Thymus (tissue), 11 donors: ENCODE data around the gene CABLES1. TPM values are rescaled to one million over a fixed set of nuclear protein-coding genes. Genes with fewer than 3 reads are reported as not detected.

Experiments
- DNase-seq, 9 donors: peaks; one replicate each; pipeline ENCODE4 v3.0.0-alpha.2; 2013; ENCODE audit warnings: low spot score in 9 of 9, low read depth in 6 of 9, missing footprints in 1 of 9
- H3K27ac ChIP-seq, 2 donors: one replicate each; pipeline ENCODE4 v1.5.1; 2013; ENCODE audit warnings: control low read depth in 1 of 2, low read depth in 1 of 2, low read length in 1 of 2, mild to moderate bottlenecking in 1 of 2, moderate library complexity in 1 of 2
- H3K27me3 ChIP-seq, 2 donors: one replicate each; pipeline ENCODE4 v1.5.1; 2013; ENCODE audit warnings: low read length in 1 of 2; ENCODE audit not compliant: control insufficient read depth in 2 of 2, insufficient read depth in 1 of 2
- H3K36me3 ChIP-seq, 2 donors: one replicate each; pipeline ENCODE4 v1.5.1; 2013; ENCODE audit warnings: low read length in 1 of 2, mild to moderate bottlenecking in 1 of 2, moderate library complexity in 1 of 2; ENCODE audit not compliant: control insufficient read depth in 2 of 2, insufficient read depth in 2 of 2
- H3K4me1 ChIP-seq, 2 donors: one replicate each; pipeline ENCODE4 v1.5.1; 2013; ENCODE audit warnings: low read length in 2 of 2; ENCODE audit not compliant: control insufficient read depth in 2 of 2, insufficient read depth in 2 of 2
- H3K4me3 ChIP-seq, 2 donors: one replicate each; pipeline ENCODE4 v1.5.1; 2013; ENCODE audit warnings: low read length in 2 of 2, control low read depth in 1 of 2, mild to moderate bottlenecking in 1 of 2
- H3K9me3 ChIP-seq, 2 donors: one replicate each; pipeline ENCODE4 v1.5.1; 2013; ENCODE audit warnings: low read length in 1 of 2, mild to moderate bottlenecking in 1 of 2; ENCODE audit not compliant: control insufficient read depth in 2 of 2, insufficient read depth in 1 of 2
- WGBS: extraction: QIAGEN DNeasy Blood & Tissue Kit; methylation state at CpG from one replicate; pipeline ENCODE4 v1.1.7; 2013; 5-methylcytosine and 5-hydroxymethylcytosine counted together
- polyA plus RNA-seq: library from polyadenylated mRNA; stranded (reverse); fragments of 200-250 nt; gene quantifications from one replicate; pipeline ENCODE4 v1.2.3, GENCODE V29; 2013
- total RNA-seq: library from RNA; stranded (reverse); fragments of 120-200 nt; gene quantifications from one replicate; pipeline ENCODE4 v1.2.4, GENCODE V29; 2013
- donor health status: healthy.

CABLES1 gene
- total and polyA plus RNA-seq, 2 donors: 5.1 to 6.7 TPM

GRCh38 chr18:23250893-23251656, 115.8 kb downstream of the CABLES1 start:
- Histone ChIP-seq H3K27me3 (no peaks in the 10 kb centered on the region), H3K9me3 (no peaks in the 10 kb centered on the region), H3K27ac (no peak overlapping the region), H3K4me3 (no peak overlapping the region), H3K36me3 (peaks cover 0 to 3% of the 10 kb centered on the region in 2 donors), H3K4me1 (no peaks in the 10 kb centered on the region)
- WGBS: 86% methylated on average over 13 of the region's 13 CpGs
- DNase-seq: no peak

DNA sequence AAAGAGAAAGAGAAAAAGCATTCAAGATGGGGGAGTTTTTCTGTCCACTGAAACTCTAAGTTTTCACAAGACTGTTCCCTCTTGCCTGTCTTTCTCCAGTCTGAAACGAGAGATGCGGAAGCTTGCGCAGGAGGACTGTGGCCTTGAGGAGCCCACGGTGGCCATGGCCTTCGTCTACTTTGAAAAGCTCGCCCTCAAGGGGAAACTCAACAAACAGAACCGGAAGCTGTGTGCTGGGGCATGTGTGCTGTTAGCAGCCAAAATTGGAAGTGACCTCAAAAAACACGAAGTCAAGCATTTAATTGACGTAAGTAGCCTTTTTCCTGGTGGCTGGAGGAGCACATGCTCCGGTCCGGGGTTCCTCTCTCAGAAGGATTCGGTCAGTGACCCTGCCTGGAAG, 118.3 kb downstream of the CABLES1 start:
- no peak for DNase-seq
- Histone ChIP-seq H3K9me3 (peaks cover 0 to 4% of the 10 kb centered on the region in 2 donors), H3K4me3 (no peak overlapping the region), H3K36me3 (peaks cover 0 to 3% of the 10 kb centered on the region in 2 donors), H3K27ac (no peak overlapping the region), H3K4me1 (peaks cover 0 to 15% of the 10 kb centered on the region in 2 donors), H3K27me3 (no peaks in the 10 kb centered on the region)
- 97% methylated on average over 12 of the region's 12 CpGs for WGBS

DNA sequence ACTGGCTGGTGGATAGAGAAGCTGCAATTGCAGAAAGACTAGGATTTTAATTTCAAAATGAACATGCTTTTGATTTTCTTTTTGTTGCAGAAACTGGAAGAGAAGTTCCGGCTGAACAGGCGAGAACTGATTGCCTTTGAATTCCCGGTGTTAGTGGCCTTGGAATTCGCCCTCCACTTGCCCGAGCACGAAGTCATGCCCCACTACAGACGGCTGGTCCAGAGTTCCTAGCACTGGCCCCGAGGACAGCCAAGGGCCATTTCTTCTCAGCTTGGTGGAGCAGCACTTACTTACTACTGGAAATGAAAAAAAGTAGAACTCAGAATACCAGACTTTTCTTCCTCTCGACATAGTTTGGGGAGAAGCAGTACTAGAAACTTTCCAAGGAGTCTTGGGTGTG, 121.9 kb downstream of the CABLES1 start:
- Histone ChIP-seq H3K27me3 (no peaks in the 10 kb centered on the region), H3K4me3 (no peak overlapping the region), H3K9me3 (peaks cover 0 to 6% of the 10 kb centered on the region in 2 donors), H3K27ac (no peak overlapping the region), H3K36me3 (peaks cover 0 to 3% of the 10 kb centered on the region in 2 donors), H3K4me1 (peaks cover 21 to 41% of the 10 kb centered on the region in 2 donors)
- DNase-seq: no peak
- 97% methylated on average over 9 of the region's 9 CpGs for WGBS

DNA sequence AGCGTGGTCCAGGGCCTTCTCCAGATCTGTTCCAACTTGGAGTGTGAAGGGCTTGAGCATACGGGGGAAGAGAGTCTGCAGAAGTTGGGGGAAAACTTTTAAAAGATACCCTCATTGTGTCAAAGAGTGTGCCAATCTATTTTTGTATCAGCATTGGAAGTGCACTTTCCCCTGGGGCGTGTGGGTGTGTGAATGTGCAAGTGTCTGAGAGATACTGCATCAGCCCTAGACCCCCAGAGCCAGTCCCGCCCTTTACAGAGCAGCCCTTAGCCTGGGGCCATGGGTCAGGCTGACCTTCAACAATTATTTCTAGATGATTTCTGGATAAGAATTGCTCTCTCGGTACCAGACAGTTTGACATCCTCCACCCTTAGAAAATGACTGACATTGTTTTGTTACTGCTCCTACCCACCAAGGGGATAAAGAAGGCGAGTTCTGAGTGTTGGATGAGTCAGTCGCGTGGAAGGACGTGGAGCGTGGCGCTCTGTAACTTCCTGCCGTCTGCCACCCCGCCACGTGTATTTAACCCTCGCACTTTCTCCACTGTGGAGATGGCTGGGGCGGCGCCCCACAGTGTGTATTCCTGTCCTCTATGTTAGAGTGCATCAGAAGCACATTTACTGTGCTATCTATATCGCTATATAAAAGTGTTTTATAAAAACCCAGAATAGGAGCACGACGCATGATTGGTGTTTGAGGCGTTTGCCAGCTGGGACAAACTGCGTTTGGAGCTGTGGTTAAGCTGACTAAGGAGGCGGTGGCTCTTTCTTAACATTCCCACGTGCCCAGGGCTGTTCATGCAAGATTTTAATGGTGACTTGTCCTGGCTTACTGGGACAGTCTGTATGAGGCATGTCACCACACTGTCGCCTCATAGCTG, 122.6 kb downstream of the CABLES1 start:
- Histone ChIP-seq H3K9me3 (peaks cover 0 to 6% of the 10 kb centered on the region in 2 donors), H3K4me1 (peaks cover 21 to 41% of the 10 kb centered on the region in 2 donors), H3K27me3 (no peaks in the 10 kb centered on the region), H3K27ac (no peak overlapping the region), H3K4me3 (no peak overlapping the region), H3K36me3 (peaks cover 0 to 3% of the 10 kb centered on the region in 2 donors)
- 78% methylated on average over 25 of the region's 25 CpGs for WGBS
- peak in 1 of 9 donors; percentile 32 for DNase-seq

- H3K27ac ChIP-seq: no peak overlapping the region
- 71% methylated on average over 15 of the region's 15 CpGs for WGBS
Measured at GRCh38 chr18:23258566-23259469, 123.5 kb downstream of the CABLES1 start.

DNA sequence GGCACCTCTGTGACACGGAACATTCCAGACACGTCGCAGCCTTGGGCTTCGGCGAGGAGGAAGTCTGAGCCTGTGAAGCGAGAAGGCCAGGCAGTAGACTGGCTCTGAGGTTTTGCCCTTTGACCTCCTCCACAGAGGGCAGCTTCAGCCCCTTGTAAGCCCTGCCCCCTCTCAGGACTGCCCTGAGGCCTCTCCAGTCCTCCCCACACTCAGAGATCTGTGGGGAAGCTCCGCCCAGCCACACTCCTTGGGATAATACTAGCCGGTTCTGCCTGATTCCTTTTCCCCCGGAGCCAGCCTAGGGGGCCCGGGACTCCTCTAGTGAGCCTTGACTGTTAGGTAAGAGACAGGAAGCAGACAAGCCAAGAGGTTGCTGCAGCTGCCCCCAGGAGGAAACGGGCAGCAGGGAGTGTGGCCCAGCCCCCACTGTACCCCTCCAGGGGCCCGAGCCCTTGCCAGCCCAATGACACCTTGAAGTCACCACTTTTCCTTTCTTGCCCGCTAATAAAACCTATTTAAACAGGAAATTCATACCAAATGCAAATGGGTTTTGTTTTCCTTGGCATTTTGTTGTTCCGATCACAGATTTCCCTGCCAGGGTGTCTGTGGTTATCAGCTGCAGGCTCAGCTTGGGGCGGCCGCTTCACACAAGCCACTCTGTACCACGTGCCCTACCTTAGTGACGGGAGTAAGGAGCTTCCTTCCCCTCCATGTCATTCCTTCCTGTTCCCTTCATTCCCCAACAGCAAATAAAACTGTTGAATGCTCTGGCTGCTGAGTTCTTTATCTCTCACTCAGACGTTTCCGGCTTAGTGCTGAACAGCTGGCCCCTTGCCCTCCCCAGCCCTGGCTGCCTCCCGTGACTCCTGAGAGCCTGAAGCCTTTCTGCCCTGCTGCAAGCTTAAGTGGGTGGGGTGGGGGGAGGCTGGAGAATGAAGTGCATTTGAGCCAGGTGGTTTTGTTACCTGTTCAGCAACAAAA, 124.7 kb downstream of the CABLES1 start:
- Histone ChIP-seq H3K4me3 (peak overlapping the region; percentile 36 to 40), H3K27me3 (no peaks in the 10 kb centered on the region), H3K36me3 (no peaks in the 10 kb centered on the region), H3K9me3 (peaks cover 0 to 6% of the 10 kb centered on the region in 2 donors), H3K27ac (peak overlapping the region; percentile 55 to 78), H3K4me1 (peaks cover 21 to 41% of the 10 kb centered on the region in 2 donors)
- peak in 7 of 9 donors; percentile 39 to 77 (median 48) for DNase-seq
- WGBS: 3% methylated on average over 21 of the region's 21 CpGs

More at GRCh38 chr18:23258566-23259469, 123.5 kb downstream of the CABLES1 start:
- no peak overlapping the region for H3K4me3 ChIP-seq
- peaks cover 21 to 41% of the 10 kb centered on the region in 2 donors for H3K4me1 ChIP-seq
- H3K27me3 ChIP-seq: no peaks in the 10 kb centered on the region
- peaks cover 0 to 3% of the 10 kb centered on the region in 2 donors for H3K36me3 ChIP-seq
- DNase-seq: no peak
- H3K9me3 ChIP-seq: peaks cover 0 to 6% of the 10 kb centered on the region in 2 donors

GRCh38 chr18:23260926-23261590, 125.8 kb downstream of the CABLES1 start:
- no peaks in the 10 kb centered on the region for H3K36me3 ChIP-seq
- H3K4me1 ChIP-seq: peaks cover 21 to 41% of the 10 kb centered on the region in 2 donors
- DNase-seq: peak in 3 of 9 donors; percentile 16 to 49 (median 18)
- H3K4me3 ChIP-seq: no peak overlapping the region
- WGBS: 38% methylated on average over 7 of the region's 7 CpGs
- peak overlapping the region; percentile 19 to 78 for H3K27ac ChIP-seq
- no peaks in the 10 kb centered on the region for H3K27me3 ChIP-seq
- peaks cover 0 to 6% of the 10 kb centered on the region in 2 donors for H3K9me3 ChIP-seq
